ENCODE results near the gene TRIO. TPM values are rescaled to one million over a fixed set of nuclear protein-coding genes. Genes with fewer than 3 reads are reported as not detected.

TRIO gene
- total RNA-seq, 1 experiment from 2014 or later = 99.6 TPM

GRCh38 chr5:14246350-14247053 is 103.4 kb downstream of the TRIO start:
- Histone ChIP-seq H3K27me3 (replicated peaks) (no peaks in the 10 kb centered on the region), H3K36me3 (no peaks in the 10 kb centered on the region; the same call in 1 of the 2 replicates), H3K27ac (no peak overlapping the region), H3K4me1 (replicated peaks) (peaks cover 25% of the 10 kb centered on the region), H3K4me3 (no peak overlapping the region), H3K9me3 (replicated peaks) (no peaks in the 10 kb centered on the region)
- no peak for DNase-seq (ENCODE audit: low read depth in 1 of 2, low spot score in 2 of 2)

GRCh38 chr5:14247054-14247386 is 103.9 kb downstream of the TRIO start:
- Histone ChIP-seq H3K4me1 (replicated peaks) (peaks cover 29% of the 10 kb centered on the region), H3K27ac (no peak overlapping the region)

GRCh38 chr5:14249258-14250082 is 106.3 kb downstream of the TRIO start:
- Histone ChIP-seq H3K4me3 (no peak overlapping the region), H3K9me3 (replicated peaks) (no peaks in the 10 kb centered on the region), H3K4me1 (replicated peaks) (peaks cover 32% of the 10 kb centered on the region), H3K27me3 (replicated peaks) (no peaks in the 10 kb centered on the region), H3K27ac (no peak overlapping the region), H3K36me3 (no peaks in the 10 kb centered on the region; the same call in 1 of the 2 replicates)
- DNase-seq (ENCODE audit: low read depth in 1 of 2, low spot score in 2 of 2) = no peak

More at GRCh38 chr5:14247054-14247386, 103.9 kb downstream of the TRIO start:
- no peak for DNase-seq (ENCODE audit: low read depth in 1 of 2, low spot score in 2 of 2)
- Histone ChIP-seq H3K4me3 (no peak overlapping the region), H3K36me3 (no peaks in the 10 kb centered on the region; the same call in 1 of the 2 replicates), H3K9me3 (replicated peaks) (no peaks in the 10 kb centered on the region), H3K27me3 (replicated peaks) (no peaks in the 10 kb centered on the region)

- Histone ChIP-seq H3K4me3 (no peak overlapping the region), H3K36me3 (peaks cover 5% of the 10 kb centered on the region; the same call in 1 of the 2 replicates), H3K27me3 (replicated peaks) (no peaks in the 10 kb centered on the region), H3K9me3 (replicated peaks) (no peaks in the 10 kb centered on the region), H3K4me1 (replicated peaks) (peaks cover 32% of the 10 kb centered on the region), H3K27ac (peak overlapping the region; percentile 32)
- peak; percentile 47 to 54 for DNase-seq (ENCODE audit: low read depth in 1 of 2, low spot score in 2 of 2)
Measured at GRCh38 chr5:14250084-14250695, 107.0 kb downstream of the TRIO start.

- H3K27ac ChIP-seq = peak overlapping the region; percentile 32
- no peaks in the 10 kb centered on the region for H3K9me3 ChIP-seq (replicated peaks)
- peaks cover 10% of the 10 kb centered on the region for H3K36me3 ChIP-seq
- no peak for DNase-seq (ENCODE audit: low read depth in 1 of 2, low spot score in 2 of 2)
- peaks cover 34% of the 10 kb centered on the region for H3K4me1 ChIP-seq (replicated peaks)
- no peaks in the 10 kb centered on the region for H3K27me3 ChIP-seq (replicated peaks)
- no peak overlapping the region for H3K4me3 ChIP-seq
Measured at GRCh38 chr5:14250748-14251701, 107.9 kb downstream of the TRIO start.

- Histone ChIP-seq H3K27ac (no peak overlapping the region), H3K4me1 (replicated peaks) (peaks cover 40% of the 10 kb centered on the region), H3K36me3 (peaks cover 14% of the 10 kb centered on the region), H3K4me3 (no peak overlapping the region), H3K27me3 (replicated peaks) (no peaks in the 10 kb centered on the region), H3K9me3 (replicated peaks) (no peaks in the 10 kb centered on the region)
- DNase-seq (ENCODE audit: low read depth in 1 of 2, low spot score in 2 of 2) = no peak
Measured at GRCh38 chr5:14251733-14252132, 108.6 kb downstream of the TRIO start.

- peaks cover 39% of the 10 kb centered on the region for H3K4me1 ChIP-seq (replicated peaks)
- no peak overlapping the region for H3K4me3 ChIP-seq
- DNase-seq (ENCODE audit: low read depth in 1 of 2, low spot score in 2 of 2) = no peak
- H3K9me3 ChIP-seq (replicated peaks) = no peaks in the 10 kb centered on the region
- no peak overlapping the region for H3K27ac ChIP-seq
- H3K36me3 ChIP-seq = peaks cover 14% of the 10 kb centered on the region
- H3K27me3 ChIP-seq (replicated peaks) = no peaks in the 10 kb centered on the region
Measured at GRCh38 chr5:14252793-14253192, 109.7 kb downstream of the TRIO start.

- no peak overlapping the region for H3K4me3 ChIP-seq
- H3K27ac ChIP-seq = no peak overlapping the region
- peaks cover 14% of the 10 kb centered on the region for H3K36me3 ChIP-seq
- peaks cover 37% of the 10 kb centered on the region for H3K4me1 ChIP-seq (replicated peaks)
- no peaks in the 10 kb centered on the region for H3K27me3 ChIP-seq (replicated peaks)
- no peaks in the 10 kb centered on the region for H3K9me3 ChIP-seq (replicated peaks)
- no peak for DNase-seq (ENCODE audit: low read depth in 1 of 2, low spot score in 2 of 2)
Measured at GRCh38 chr5:14254686-14255085, 111.5 kb downstream of the TRIO start.

- Histone ChIP-seq H3K27me3 (replicated peaks) (no peaks in the 10 kb centered on the region), H3K36me3 (peaks cover 14% of the 10 kb centered on the region), H3K4me3 (no peak overlapping the region), H3K4me1 (replicated peaks) (peaks cover 28% of the 10 kb centered on the region), H3K27ac (no peak overlapping the region), H3K9me3 (replicated peaks) (no peaks in the 10 kb centered on the region)
- DNase-seq (ENCODE audit: low read depth in 1 of 2, low spot score in 2 of 2) = no peak
Measured at GRCh38 chr5:14256026-14256690, 113.0 kb downstream of the TRIO start.

GRCh38 chr5:14256756-14257393 is 113.7 kb downstream of the TRIO start:
- DNase-seq (ENCODE audit: low read depth in 1 of 2, low spot score in 2 of 2) = no peak
- H3K4me1 ChIP-seq (replicated peaks) = peaks cover 25% of the 10 kb centered on the region
- no peaks in the 10 kb centered on the region for H3K27me3 ChIP-seq (replicated peaks)
- H3K4me3 ChIP-seq = no peak overlapping the region
- H3K36me3 ChIP-seq = peaks cover 14% of the 10 kb centered on the region
- no peak overlapping the region for H3K27ac ChIP-seq
- H3K9me3 ChIP-seq (replicated peaks) = no peaks in the 10 kb centered on the region

- Histone ChIP-seq H3K4me1 (replicated peaks) (peaks cover 23% of the 10 kb centered on the region), H3K36me3 (peaks cover 14% of the 10 kb centered on the region), H3K4me3 (no peak overlapping the region), H3K27me3 (replicated peaks) (no peaks in the 10 kb centered on the region), H3K9me3 (replicated peaks) (no peaks in the 10 kb centered on the region), H3K27ac (no peak overlapping the region)
- DNase-seq (ENCODE audit: low read depth in 1 of 2, low spot score in 2 of 2) = no peak
Measured at GRCh38 chr5:14257995-14258403, 114.9 kb downstream of the TRIO start.

GRCh38 chr5:14258840-14259239 is 115.7 kb downstream of the TRIO start:
- Histone ChIP-seq H3K36me3 (peaks cover 14% of the 10 kb centered on the region), H3K4me1 (replicated peaks) (peaks cover 31% of the 10 kb centered on the region), H3K27ac (no peak overlapping the region), H3K4me3 (no peak overlapping the region), H3K27me3 (replicated peaks) (no peaks in the 10 kb centered on the region), H3K9me3 (replicated peaks) (no peaks in the 10 kb centered on the region)
- DNase-seq (ENCODE audit: low read depth in 1 of 2, low spot score in 2 of 2) = no peak
